GM21723 (cell line): Measurements from ENCODE around the gene RPRD1B.

Experiments
- ATAC-seq: cut with Tn5 transposase; IDR thresholded peaks from one replicate; pipeline ENCODE4 v1.9.1; 2021; ENCODE audit warnings: mild to moderate bottlenecking, moderate library complexity; ENCODE audit not compliant: unreplicated experiment

Gene RPRD1B

GRCh38 chr20:38067717-38068365, 34.3 kb downstream of the RPRD1B start:
- no peak for ATAC-seq

- no peak for ATAC-seq
Observed at GRCh38 chr20:38072898-38073297, 39.4 kb downstream of the RPRD1B start.

GRCh38 chr20:38073307-38074071, 39.9 kb downstream of the RPRD1B start:
- peak; percentile 58 for ATAC-seq

GRCh38 chr20:38075161-38075998, 41.8 kb downstream of the RPRD1B start:
- ATAC-seq = no peak

- no peak for ATAC-seq
Observed at GRCh38 chr20:38076548-38076947, 43.0 kb downstream of the RPRD1B start.

GRCh38 chr20:38078084-38078483, 44.5 kb downstream of the RPRD1B start:
- no peak for ATAC-seq

- ATAC-seq = no peak
Observed at GRCh38 chr20:38079353-38079752, 45.8 kb downstream of the RPRD1B start.

- no peak for ATAC-seq
Observed at GRCh38 chr20:38081575-38081974, 48.0 kb downstream of the RPRD1B start.

GRCh38 chr20:38082894-38083293, 49.3 kb downstream of the RPRD1B start:
- ATAC-seq = no peak

- ATAC-seq = no peak
Observed at GRCh38 chr20:38083338-38084048, 49.9 kb downstream of the RPRD1B start.

GRCh38 chr20:38084425-38084951, 50.9 kb downstream of the RPRD1B start:
- no peak for ATAC-seq

- ATAC-seq = no peak
Observed at GRCh38 chr20:38085026-38085425, 51.5 kb downstream of the RPRD1B start.

- ATAC-seq = no peak
Observed at GRCh38 chr20:38089500-38089899, 56.0 kb downstream of the RPRD1B start.

- ATAC-seq = no peak
Observed at GRCh38 chr20:38090061-38090460, 56.5 kb downstream of the RPRD1B start.

- ATAC-seq = peak; percentile 36
Observed at GRCh38 chr20:38091441-38092216, 58.1 kb downstream of the RPRD1B start.

GRCh38 chr20:38092260-38092857, 58.8 kb downstream of the RPRD1B start:
- ATAC-seq = no peak

GRCh38 chr20:38092915-38093314, 59.4 kb downstream of the RPRD1B start:
- ATAC-seq = no peak

- no peak for ATAC-seq
Observed at GRCh38 chr20:38093641-38094077, 60.1 kb downstream of the RPRD1B start.

- peak; percentile 69 for ATAC-seq
Observed at GRCh38 chr20:38094373-38094891, 60.9 kb downstream of the RPRD1B start.
